Liver (tissue), 3 donors: ENCODE results near the gene ST14.

Source experiments
- CTCF ChIP-seq: fragments of 150-350 bp; IDR thresholded peaks from 2 replicates; pipeline ENCODE4 v1.5.1; 2017; ENCODE audit warnings: improper control_type of control experiment, low read depth, low read length; ENCODE audit not compliant: missing input control
- FOXA2 ChIP-seq: IDR thresholded peaks from 2 replicates; pipeline ENCODE4 v1.6.1; 2016; ENCODE audit warnings: antibody characterized with exemption
- GABPA ChIP-seq, 2 donors: IDR thresholded peaks in 1 of 2; conservative IDR thresholded peaks in 1 of 2; 2 replicates each; pipeline ENCODE4 v1.6.1; 2016; ENCODE audit warnings: antibody characterized with exemption in 2 of 2, mild to moderate bottlenecking in 1 of 2, moderate library complexity in 1 of 2
- JUND ChIP-seq, 2 donors: IDR thresholded peaks; 2 replicates each; pipeline ENCODE4 v1.6.1; 2016; ENCODE audit warnings: antibody characterized with exemption in 2 of 2
- NR2F2 ChIP-seq: IDR thresholded peaks from 2 replicates; pipeline ENCODE4 v1.6.1; 2016; ENCODE audit warnings: antibody characterized with exemption
- REST ChIP-seq: IDR thresholded peaks from 2 replicates; pipeline ENCODE4 v1.6.1; 2016; ENCODE audit warnings: antibody characterized with exemption, mild to moderate bottlenecking
- SP1 ChIP-seq: IDR thresholded peaks from 2 replicates; pipeline ENCODE4 v1.6.1; 2018; ENCODE audit warnings: antibody characterized with exemption, mild to moderate bottlenecking
- TAF1 ChIP-seq: conservative IDR thresholded peaks from 2 replicates; pipeline ENCODE4 v1.6.1; 2016; ENCODE audit warnings: antibody characterized with exemption, mild to moderate bottlenecking
- ZBTB33 ChIP-seq: IDR thresholded peaks from 2 replicates; pipeline ENCODE4 v1.6.1; 2016; ENCODE audit warnings: antibody characterized with exemption
- donor health status: healthy.
- donor health status: healthy.

DNA sequence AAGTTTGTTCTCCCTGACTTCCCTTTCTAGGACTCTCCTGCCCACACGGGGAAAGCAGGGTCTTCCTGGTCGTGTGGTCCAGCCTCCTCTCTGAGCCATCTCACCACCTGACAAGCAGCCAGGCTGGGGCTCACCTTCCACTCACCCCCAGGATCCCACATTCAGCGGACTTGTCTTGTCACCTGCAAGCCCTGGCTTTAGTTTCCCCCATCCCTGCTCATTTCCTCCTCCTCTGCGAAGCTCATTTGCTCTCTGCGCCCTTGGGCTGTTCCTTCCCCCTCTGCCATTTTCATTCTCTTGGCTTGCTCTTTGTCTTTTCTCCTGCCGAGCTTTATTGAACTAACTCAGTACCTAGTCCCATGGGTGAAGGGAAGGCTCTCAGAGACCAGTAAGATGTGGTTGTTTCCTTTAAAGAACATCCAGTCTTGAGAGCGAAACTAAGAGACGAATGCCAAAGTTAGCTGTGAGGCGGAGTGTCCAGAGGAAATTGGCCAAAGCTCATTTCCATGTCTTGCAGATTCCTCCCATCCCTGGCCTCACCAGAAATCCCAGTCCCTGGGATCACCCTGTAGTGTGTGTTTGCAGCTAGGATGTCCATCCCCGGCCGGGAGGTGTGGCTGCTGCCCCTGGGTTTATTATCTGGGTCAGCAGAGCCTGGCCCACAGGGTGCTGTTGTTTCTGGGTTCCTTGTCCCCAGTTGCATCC is 2.0 kb downstream of the ST14 start:
- TF ChIP-seq TAF1, result no peak
- TF ChIP-seq CTCF, result no peak
- no peak for TF ChIP-seq JUND (IDR thresholded peaks at IDR 0.05)
- no peak for TF ChIP-seq GABPA (IDR thresholded peaks at IDR 0.05 in 1 of 2, conservative IDR thresholded peaks at IDR 0.05 in 1 of 2)
- no peak for TF ChIP-seq REST
- TF ChIP-seq ZBTB33, result no peak
- TF ChIP-seq NR2F2, result no peak
- no peak for TF ChIP-seq FOXA2
- no peak for TF ChIP-seq SP1
